H7 (cell line): ENCODE results near the gene METAP1. TPM values are rescaled to one million over a fixed set of nuclear protein-coding genes. Genes with fewer than 3 reads are reported as not detected.

ENCODE experiments used
- DNase-seq: peaks from one replicate; pipeline ENCODE4 v3.0.0; 2012
- H3K27me3 ChIP-seq: 2 replicates; pipeline ENCODE4 v1.6.0; 2011; ENCODE audit warnings: mild to moderate bottlenecking, low read length; ENCODE audit not compliant: control insufficient read depth, insufficient read depth
- H3K36me3 ChIP-seq: replicated peaks from 2 replicates; pipeline ENCODE4 v1.5.1; 2011; ENCODE audit warnings: low read length; ENCODE audit not compliant: control insufficient read depth, insufficient read depth
- H3K4me3 ChIP-seq: 2 replicates; pipeline ENCODE4 v1.5.1; 2011; ENCODE audit warnings: low read depth, mild to moderate bottlenecking, control low read depth, low read length, moderate library complexity; ENCODE audit not compliant: insufficient read depth
- total RNA-seq: library from RNA; depleted of rRNA; stranded (reverse); fragments of >200 nt; shearing (Covaris generic); gene quantifications from 2 replicates; pipeline ENCODE4 v1.2.3, GENCODE V29; 2014; rRNA removed

The METAP1 gene
- total RNA-seq: 94.4 and 126 TPM in 2 replicates

DNA sequence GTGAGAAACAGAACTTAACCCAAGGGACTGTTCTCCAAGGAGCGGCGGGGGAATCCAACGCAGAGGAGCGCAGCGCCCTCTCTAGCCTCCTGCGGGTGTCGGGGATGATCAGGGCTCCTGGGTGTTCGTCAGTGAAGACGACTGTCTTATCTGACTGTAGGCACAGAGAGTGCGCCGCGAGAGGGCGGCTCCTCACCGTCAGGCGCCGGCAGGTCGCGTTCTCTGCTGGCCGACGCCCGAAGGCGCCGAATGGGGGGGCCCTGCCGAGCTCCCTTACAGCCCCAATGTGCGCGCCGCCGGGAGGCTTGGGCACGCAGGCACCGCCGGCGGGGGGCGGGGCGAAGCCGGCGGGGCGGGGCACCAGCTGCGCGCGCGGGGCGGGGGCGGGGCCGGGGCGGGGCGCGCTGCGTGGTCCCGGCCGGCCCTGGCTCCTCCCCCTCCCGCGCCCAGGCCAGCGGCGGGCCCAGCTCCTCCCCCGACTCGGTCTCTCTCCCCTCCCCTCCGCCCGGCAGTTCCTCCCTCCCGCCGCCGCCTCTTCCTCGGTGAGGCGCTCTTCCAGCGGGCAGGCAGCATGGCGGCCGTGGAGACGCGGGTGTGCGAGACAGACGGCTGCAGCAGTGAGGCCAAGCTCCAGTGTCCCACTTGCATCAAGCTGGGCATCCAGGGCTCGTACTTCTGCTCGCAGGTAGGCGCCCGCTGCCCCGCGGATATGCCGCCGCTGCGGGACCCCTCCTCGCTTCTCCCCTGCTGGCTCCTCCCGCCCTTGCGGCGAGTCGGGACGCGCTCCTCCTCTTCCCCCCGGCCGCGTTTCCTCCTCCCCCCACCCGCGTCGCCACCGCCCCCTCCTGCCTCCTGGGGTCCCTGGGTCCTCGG is at the start of gene METAP1:
Gene METAP1, plus strand, starts transcription at position 539 of the 873 bp plus-strand sequence. Its CDS starts 33 bp downstream, at position 572.
- Histone ChIP-seq H3K4me3 (peak within 1 kb of the TSS; percentile 100), H3K27me3 (no peaks in the 10 kb centered on the region), H3K36me3 (no peaks in the 10 kb centered on the region)
- DNase-seq: peak; percentile 97

DNA sequence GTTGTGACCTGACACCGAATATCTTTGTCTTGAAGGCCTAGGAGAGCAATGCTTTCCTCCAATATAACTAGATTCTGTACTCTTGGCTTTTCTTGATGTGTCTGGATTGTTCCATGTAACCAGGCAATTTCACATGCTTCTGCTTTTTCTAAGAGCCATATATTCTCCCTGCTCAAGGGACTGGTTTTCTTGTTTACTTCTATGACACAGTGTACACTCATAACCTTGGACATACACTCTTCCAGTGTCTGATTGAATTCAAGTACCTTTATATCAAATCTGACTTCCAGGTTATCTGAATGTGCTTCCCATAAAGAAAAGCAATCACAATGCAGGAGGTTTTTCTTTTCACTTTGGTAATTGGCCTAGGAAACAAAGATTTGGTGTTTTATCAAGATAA is 49.2 kb upstream of the METAP1 start:
- Histone ChIP-seq H3K4me3 (no peak overlapping the region), H3K27me3 (no peaks in the 10 kb centered on the region), H3K36me3 (no peaks in the 10 kb centered on the region)
- DNase-seq: no peak

DNA sequence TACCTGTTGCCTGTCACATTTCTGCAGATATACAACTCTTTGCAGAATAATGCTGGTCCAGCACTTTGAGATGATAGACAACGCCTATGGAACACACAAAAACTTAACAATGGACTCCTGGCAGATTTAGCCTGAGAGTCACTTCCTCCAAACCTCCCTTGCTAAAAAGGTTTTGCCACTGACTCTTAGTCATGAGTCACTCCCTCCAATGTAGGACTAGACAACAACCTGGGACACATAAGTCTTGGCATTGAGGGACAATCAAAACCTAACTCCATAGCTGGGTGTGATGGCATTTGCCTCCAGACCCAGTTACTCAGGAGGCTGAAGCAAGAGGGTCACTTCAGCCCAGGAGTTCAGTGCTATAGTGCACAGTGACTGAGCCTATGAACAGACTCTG is 44.6 kb upstream of the METAP1 start:
- Histone ChIP-seq H3K36me3 (no peaks in the 10 kb centered on the region), H3K4me3 (no peak overlapping the region), H3K27me3 (no peaks in the 10 kb centered on the region)
- no peak for DNase-seq

DNA sequence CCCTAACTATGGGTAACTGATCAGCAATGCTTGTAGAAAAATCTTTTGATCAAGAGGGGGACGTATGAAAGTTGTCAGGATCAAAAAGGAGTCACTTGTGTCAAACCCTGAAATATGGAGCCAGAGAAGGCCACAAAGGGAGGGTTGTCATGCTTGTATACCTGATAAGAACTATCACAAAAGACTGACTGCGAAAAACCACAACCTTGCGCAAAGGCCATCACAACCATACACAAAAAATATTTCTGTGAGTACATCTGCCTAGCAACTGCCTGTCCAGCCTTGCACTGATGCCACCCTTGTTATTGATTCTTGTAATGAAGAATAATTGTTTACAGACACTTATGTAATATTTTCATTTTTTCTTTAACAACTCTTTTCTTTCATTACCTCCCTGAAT is 43.8 kb upstream of the METAP1 start:
- Histone ChIP-seq H3K27me3 (no peaks in the 10 kb centered on the region), H3K4me3 (no peak overlapping the region), H3K36me3 (no peaks in the 10 kb centered on the region)
- no peak for DNase-seq

DNA sequence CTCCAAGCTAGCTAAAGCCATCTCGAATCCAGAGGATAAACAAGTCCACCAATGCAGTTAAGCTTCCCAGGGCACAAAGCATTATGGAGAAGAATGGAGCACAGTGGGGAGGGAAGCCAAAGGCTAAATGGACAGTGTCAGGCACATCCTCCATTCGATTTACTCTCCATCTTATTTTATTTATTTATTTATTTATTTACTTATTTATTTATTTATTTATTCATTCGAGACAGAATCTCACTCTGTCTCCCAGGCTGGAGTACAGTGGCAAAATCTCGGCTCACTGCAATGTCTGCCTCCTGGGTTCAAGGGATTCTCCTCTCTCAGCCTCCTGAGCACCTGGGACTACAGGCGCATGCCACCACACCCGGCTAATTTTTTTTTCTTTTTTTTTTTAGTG is 40.3 kb upstream of the METAP1 start:
- H3K27me3 ChIP-seq: no peaks in the 10 kb centered on the region
- no peak for DNase-seq
- no peak overlapping the region for H3K4me3 ChIP-seq
- H3K36me3 ChIP-seq: no peaks in the 10 kb centered on the region

DNA sequence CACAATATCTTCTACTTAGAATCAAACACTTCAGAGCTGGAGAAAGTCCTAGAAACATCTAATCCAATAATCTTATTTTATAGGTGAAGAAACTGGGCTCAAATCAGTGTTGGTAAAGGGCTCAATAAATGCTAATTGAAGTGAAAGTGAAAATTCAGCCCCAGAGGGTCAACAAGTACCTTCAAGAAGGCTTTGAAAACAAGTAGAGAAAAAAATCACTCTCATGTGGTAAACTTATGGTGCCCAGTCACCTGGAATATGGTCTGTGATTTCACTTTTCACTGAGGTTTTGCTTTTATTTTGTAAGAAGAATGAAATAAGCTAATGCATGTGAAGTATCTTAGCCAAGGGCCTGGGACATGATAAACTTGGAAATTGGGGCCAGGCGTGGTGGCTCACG is 37.5 kb upstream of the METAP1 start:
- no peak for DNase-seq
- H3K36me3 ChIP-seq: no peaks in the 10 kb centered on the region
- H3K4me3 ChIP-seq: no peak overlapping the region
- no peaks in the 10 kb centered on the region for H3K27me3 ChIP-seq

DNA sequence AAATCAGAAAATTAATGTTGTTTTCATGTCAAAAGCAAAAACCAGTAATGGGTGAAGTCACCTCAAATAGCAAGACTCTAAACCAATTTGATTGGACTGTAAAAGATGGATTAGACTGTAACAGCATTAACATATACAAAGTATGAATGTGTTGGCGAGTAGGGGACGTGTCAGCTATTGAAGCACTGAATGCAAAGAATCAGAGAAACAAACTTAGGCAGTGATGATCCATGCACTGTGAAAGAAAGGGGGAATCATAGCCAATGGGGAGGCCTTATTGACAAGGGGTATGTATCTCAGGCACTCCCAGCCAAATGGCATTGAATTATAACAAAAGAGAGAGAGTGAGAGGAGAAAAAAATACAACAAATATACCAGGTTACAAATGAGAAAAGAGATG is 36.1 kb upstream of the METAP1 start:
- no peak for DNase-seq
- H3K36me3 ChIP-seq: no peaks in the 10 kb centered on the region
- H3K4me3 ChIP-seq: no peak overlapping the region
- no peaks in the 10 kb centered on the region for H3K27me3 ChIP-seq

DNA sequence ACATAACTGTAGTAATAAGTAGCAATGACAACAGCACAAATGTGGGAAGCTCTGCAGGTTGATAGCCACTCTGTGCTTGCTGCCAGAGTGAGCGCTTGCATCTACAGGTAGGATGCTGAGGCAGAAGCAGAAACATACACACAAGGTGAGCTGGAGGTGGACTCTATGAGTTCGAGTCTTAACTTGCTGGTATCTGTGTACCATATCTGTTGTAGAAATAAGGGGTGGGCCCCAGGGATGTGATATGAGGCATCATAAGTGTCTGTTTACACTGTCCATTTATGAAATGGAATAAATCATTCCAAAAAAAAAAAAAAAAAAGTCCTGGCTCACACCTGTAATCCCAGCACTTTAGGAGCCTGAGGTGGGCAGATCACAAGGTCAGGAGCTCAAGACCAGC is 33.8 kb upstream of the METAP1 start:
- H3K4me3 ChIP-seq: no peak overlapping the region
- H3K27me3 ChIP-seq: no peaks in the 10 kb centered on the region
- H3K36me3 ChIP-seq: no peaks in the 10 kb centered on the region
- no peak for DNase-seq

DNA sequence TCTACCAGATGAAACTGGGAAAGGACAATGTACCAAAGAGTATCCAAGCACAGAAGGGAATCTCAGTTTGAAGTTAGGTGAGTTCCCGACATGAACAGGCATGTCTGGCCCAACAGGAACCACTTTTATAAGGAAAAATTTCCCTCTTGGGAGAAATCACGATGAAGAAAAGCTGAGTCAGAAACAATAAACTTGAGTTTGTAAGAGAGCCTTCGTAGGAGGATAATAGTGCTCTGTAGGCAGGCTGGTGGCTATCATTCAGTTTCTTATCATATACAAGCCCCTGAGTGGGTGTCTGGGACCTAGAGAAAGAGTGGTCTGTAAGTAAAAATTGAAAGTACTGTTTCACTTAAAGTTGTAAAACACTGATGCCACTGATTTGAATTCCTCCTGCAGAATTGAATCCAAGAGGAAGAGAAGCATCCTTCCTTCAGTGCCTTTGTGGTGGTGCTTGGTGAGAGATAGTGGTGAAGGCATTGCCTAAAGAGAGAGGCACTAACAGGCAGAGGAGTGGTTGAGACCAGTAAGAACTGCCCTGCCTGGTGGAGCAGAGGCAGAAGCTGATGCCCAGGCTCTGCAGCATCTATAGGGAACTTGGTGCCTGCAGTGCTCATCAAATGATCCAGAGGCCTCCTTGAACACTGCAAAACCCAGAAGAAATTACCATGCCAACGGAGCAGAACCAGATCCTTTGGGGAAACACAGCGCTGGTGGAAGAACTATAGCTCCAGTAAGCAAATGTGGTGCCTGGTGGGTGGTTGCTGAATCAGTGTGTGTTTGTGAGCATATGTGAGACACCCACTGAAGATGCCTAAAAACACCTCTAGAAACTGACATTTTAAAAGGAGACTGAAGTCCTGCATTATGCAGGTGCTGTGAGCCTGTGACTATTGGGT is 31.7 kb upstream of the METAP1 start:
- DNase-seq: no peak
- Histone ChIP-seq H3K4me3 (no peak overlapping the region), H3K36me3 (no peaks in the 10 kb centered on the region), H3K27me3 (no peaks in the 10 kb centered on the region)

DNA sequence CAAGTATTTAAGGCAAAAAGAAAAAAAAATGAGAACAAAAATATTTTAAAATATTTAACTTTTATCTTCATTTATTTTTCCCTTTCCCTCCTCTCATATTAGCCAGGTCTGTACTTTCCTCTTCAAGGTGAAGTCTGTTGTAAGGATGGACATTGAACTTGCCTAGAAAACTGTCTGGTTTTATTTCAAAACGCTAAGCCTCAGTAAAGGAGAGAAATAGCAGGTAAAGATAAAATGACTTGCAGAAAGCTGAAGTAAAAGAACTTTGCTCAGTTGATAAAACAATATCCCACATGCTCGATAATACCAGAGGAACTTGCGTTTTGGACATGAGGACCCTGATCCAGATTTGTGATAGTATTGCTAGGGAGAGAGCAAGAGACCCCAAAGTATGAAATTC is 28.6 kb upstream of the METAP1 start:
- no peak for DNase-seq
- H3K4me3 ChIP-seq: no peak overlapping the region
- H3K27me3 ChIP-seq: no peaks in the 10 kb centered on the region
- no peaks in the 10 kb centered on the region for H3K36me3 ChIP-seq

DNA sequence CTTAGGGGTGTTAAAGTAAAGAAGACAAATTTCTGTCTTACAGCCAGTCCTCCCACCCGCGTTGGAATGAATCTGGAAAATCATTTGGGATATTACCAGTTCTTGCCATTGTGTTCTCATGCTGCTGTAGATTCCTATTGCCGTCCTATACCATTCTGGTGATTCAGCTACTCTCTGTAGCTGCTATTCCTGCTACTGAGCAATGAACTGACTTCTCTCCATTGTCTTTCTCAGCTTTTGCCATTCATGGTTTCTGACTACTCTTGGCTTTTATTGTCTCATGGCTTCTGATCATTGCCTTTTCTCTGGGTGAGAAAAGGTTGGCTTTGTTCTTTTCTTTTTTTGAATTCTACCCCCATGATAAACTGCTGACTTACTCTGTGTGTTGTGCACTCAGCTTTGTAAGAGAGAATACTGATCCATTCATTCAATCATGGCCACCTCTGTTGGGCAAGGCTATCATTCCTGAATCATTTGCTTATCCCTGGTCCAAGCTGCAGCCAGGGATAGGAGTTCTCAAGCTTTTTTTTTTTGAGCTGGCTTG is 27.7 kb upstream of the METAP1 start:
- Histone ChIP-seq H3K36me3 (no peaks in the 10 kb centered on the region), H3K4me3 (no peak overlapping the region)
- DNase-seq: no peak

DNA sequence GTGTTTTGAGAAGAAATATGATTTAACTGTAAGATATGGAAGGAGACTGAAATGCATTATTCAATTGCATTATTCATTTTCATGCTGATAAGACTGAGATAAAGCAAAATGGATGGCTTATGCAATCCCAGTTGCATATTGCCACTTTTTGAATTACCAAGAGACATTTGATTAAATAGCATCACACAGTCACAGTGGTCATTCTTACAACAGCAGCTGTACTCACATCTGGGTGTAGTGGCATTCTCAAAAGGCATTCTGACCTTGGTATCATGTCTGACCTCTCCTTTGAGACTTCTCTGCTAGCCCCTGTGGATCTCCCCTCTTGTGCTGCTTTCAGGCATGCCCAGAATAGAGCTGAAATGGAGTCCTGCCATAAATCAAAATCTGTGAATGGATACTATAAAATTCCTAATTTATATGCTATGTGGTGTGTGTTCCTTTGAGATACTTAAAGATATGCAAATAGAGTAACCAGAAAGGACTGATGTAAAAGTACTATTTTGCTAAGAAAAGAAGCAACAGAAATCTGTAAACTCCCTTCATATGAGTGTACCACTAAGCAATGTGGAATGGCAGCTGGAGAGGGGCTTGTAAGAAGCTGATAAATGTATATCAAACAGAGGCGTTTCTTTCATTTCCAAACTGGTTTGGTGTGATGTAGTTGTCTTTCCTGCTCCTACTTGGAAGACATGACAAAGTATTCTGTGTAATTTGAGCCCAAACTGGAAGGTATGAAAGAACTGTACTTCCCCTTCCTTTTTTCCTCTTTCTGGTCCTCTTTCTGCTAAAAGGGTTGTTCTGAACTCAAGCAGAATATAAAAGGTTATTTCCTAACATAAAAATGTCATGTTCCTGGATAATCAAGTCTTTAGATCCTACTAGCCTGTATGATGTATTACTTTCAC is 25.4 kb upstream of the METAP1 start:
- H3K4me3 ChIP-seq: no peak overlapping the region
- no peaks in the 10 kb centered on the region for H3K36me3 ChIP-seq
- DNase-seq: no peak
- no peaks in the 10 kb centered on the region for H3K27me3 ChIP-seq

More for the DNA sequence above, 27.7 kb upstream of the METAP1 start:
- no peaks in the 10 kb centered on the region for H3K27me3 ChIP-seq

DNA sequence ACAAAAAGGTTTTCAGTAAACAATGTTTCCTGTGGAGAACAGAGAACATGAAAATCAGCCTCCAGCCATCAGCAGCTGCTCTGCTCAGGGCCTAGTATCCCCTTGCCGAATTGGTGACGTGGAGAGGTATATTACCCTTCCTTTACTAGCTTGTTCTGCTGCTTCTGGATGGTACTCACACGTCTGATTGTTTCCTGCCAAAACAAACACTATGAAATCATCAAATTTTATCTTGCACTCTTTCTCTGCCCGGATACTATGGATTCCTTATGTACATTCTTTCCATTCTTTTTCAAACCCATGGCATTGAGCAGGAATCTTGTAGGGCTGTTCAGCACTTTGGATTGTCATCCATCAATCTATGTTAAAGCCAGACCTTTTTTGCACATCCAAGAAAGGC is 18.8 kb upstream of the METAP1 start:
- DNase-seq: no peak
- Histone ChIP-seq H3K27me3 (no peaks in the 10 kb centered on the region), H3K36me3 (no peaks in the 10 kb centered on the region), H3K4me3 (no peak overlapping the region)

DNA sequence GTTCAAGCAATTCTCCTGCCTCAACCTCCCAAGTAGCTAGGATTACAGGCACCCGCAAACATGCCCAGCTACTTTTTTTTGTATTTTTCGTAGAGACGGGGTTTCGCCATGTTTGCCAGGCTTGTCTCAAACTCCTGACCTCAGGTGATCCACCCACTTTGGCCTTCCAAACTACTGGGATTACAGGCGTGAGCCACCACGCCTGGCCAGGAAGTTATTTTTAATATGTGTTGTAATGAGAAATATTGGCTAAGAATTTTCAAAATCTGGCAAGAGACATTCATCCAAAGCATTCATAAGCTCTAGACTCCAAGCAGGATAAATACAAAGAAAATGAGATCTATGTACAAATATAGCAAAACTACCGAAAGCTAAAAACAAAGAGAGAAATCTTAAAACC is 18.0 kb upstream of the METAP1 start:
- H3K27me3 ChIP-seq: no peaks in the 10 kb centered on the region
- no peaks in the 10 kb centered on the region for H3K36me3 ChIP-seq
- no peak overlapping the region for H3K4me3 ChIP-seq
- no peak for DNase-seq
